ENCODE measurements around the gene ACO2.
"Not testable (repeated sequence)": the region's sequence is repeated elsewhere in the genome, so short reads cannot be mapped to it uniquely, and the experiment has no call there.

The ACO2 gene

GRCh38 chr22:41448189-41448808, 20.6 kb upstream of the ACO2 start:
- DNase-seq, result peak; percentile 99

- no peak for DNase-seq
Observed at GRCh38 chr22:41458161-41458728, 10.7 kb upstream of the ACO2 start.

- no peak for DNase-seq
Observed at GRCh38 chr22:41459431-41459830, 9.5 kb upstream of the ACO2 start.

- DNase-seq, result not testable (repeated sequence)
Observed at GRCh38 chr22:41460071-41460470, 8.8 kb upstream of the ACO2 start.

- no peak for DNase-seq
Observed at GRCh38 chr22:41461901-41462300, 7.0 kb upstream of the ACO2 start.

- peak; percentile 39 for DNase-seq
Observed at GRCh38 chr22:41469218-41469851, 418 bp downstream of the ACO2 start.

- DNase-seq, result no peak
Observed at GRCh38 chr22:41470886-41471285, 2.0 kb downstream of the ACO2 start.

GRCh38 chr22:41471568-41471967, 2.7 kb downstream of the ACO2 start:
- DNase-seq, result no peak

- DNase-seq, result no peak
Observed at GRCh38 chr22:41474872-41475451, 6.0 kb downstream of the ACO2 start.

GRCh38 chr22:41478473-41478872, 9.6 kb downstream of the ACO2 start:
- DNase-seq, result no peak

GRCh38 chr22:41478891-41479521, 10.1 kb downstream of the ACO2 start:
- DNase-seq, result peak; percentile 46

GRCh38 chr22:41479671-41480396, 10.9 kb downstream of the ACO2 start:
- no peak for DNase-seq

GRCh38 chr22:41480397-41480735, 11.4 kb downstream of the ACO2 start:
- no peak for DNase-seq

- DNase-seq, result no peak
Observed at GRCh38 chr22:41481131-41481830, 12.4 kb downstream of the ACO2 start.

- DNase-seq, result no peak
Observed at GRCh38 chr22:41481925-41482318, 13.0 kb downstream of the ACO2 start.

- no peak for DNase-seq
Observed at GRCh38 chr22:41482319-41482935, 13.5 kb downstream of the ACO2 start.

GRCh38 chr22:41485033-41485432, 16.1 kb downstream of the ACO2 start:
- DNase-seq, result no peak

GRCh38 chr22:41487037-41487935, 18.4 kb downstream of the ACO2 start:
- peak; percentile 84 for DNase-seq

- peak; percentile 11 for DNase-seq
Observed at GRCh38 chr22:41488076-41488475, 19.2 kb downstream of the ACO2 start.

GRCh38 chr22:41488596-41489385, 19.9 kb downstream of the ACO2 start:
- DNase-seq, result peak; percentile 66

Measured in NCI-H82 (cell line).